Ammon's horn (tissue), 1 donor: ENCODE data around the gene ASGR2.
"Not testable (repeated sequence)": the region's sequence is repeated elsewhere in the genome, so short reads cannot be mapped to it uniquely, and the experiment has no call there.

ENCODE experiments used
- DNase-seq: peaks from one replicate; pipeline ENCODE4 v3.0.0-alpha.2; 2016; ENCODE audit warnings: low spot score

ASGR2 gene, protein sequence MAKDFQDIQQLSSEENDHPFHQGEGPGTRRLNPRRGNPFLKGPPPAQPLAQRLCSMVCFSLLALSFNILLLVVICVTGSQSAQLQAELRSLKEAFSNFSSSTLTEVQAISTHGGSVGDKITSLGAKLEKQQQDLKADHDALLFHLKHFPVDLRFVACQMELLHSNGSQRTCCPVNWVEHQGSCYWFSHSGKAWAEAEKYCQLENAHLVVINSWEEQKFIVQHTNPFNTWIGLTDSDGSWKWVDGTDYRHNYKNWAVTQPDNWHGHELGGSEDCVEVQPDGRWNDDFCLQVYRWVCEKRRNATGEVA

DNA sequence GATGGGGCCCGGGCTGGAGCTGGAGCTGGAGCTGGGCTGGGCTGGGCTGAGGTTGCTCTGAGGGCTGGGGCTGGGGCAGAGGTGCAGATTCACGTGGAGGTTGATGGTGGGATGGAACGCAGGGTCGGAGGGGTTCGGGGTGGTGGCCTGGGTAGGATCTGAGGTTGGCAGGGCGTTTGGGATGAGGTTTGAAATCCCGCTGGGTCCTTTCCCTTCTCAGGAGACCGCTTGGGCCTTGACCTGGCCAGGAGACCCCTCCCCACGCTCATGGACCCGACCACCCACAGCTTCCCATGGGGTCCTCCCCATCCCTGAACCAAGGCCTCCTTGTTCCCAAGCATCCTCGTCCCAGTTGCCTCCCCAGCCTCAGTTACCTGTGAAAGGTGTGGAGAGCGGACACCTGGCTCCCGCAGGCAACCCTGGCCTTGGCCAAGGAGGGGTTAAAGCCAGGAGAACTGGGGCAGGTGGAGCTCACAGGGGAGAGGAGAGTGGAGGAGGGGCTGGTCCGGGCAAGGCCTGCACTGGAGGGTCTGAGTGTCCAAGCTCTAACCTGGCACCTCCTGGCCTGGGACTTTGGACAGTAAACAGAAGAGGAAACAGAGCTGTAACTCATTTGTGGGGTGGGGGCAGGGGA is at the start of gene ASGR2:
TSS of gene ASGR2 (minus strand) at position 582 of the 634 bp plus-strand sequence. CDS start 582 bp downstream, outside the sequence.
- DNase-seq = no peak

DNA sequence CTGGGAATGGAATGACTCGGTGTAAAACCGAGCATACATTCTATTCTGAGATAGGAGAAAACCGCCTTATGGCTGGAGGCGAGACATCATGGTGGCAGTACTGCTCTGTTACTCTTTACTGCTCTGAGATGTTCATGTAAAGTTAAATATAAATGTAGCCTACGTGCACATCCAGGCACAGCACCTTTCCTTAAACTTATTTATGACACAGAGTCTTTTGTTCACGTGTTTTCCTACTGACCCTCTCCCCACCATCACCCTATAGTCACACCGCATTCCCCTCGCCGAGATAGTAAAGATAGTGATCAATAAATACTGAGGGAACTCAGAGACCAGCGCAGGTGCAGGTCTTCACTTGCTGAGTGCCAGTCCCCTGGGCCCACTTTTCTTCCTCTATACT is 44.9 kb upstream of the ASGR2 start:
- not testable (repeated sequence) for DNase-seq

- not testable (repeated sequence) for DNase-seq
Observed at GRCh38 chr17:7158424-7158823, 43.8 kb upstream of the ASGR2 start.

DNA sequence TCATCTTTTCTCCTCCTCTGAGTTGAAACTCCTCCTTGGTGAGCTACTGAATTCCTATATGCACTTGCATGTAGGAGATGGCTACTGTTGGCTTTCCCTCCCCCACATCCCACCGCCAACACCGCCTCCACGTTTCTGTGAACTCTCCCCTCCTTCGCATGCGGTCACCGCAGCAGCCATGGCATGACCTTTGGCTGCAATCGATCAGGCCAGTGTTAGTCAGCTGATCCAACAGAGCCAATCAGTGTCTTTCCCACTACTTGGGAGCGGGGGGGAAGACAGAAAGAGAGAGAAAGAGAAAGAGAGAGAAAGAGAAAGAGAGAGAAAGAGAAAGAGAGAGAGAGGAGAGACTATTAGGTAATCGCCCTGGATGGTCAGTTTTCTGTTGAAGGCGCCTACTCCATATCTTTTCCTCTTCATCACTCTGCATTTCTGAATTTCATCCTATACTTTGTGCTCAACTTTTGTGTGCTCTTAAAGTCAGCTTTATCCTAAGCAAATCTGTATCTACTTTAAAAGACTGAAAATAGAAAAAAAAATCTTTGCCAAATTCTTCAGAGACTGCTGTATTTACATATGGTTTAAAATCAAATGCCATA is 41.8 kb upstream of the ASGR2 start:
- no peak for DNase-seq

GRCh38 chr17:7147772-7148171 is 33.1 kb upstream of the ASGR2 start:
- no peak for DNase-seq

DNA sequence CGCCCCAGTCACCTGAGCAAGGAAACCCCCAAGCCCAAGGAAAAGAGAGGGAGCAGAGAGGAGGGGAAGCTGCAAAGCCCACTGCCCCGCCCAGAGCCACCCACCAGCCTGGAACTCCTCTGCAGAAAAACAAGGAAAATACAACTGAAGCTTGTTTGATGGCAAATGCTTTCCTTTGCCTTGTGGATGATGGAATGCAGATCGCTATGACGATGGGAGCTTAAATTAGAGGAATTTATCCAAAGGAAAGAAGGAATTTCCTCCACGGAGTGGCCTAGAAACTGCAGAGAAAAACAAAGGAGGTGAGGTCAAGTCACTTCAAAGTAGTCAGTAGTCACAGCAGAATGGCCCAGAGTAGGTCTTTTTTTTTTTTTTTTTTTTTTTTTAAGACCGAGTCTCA is 31.5 kb upstream of the ASGR2 start:
- no peak for DNase-seq

DNA sequence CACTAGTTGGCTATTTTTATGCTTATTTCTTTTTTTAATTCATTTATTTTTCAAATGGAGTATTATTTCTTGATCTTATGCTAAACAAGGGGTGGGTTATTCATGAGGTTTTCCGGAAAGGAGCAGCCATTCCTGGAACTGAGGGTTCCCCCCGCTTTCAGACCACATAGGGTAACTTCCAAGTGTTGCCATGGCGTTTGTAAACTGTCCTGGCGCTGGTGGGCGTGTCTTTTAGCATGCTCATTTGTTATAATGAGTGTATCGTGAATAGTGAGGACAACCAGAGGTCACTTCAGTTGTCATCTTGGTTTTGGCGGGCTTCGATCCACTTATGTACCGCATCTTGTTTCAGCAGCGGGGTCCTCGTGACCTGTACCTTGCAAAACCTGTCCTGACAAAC is 29.6 kb upstream of the ASGR2 start:
- no peak for DNase-seq

DNA sequence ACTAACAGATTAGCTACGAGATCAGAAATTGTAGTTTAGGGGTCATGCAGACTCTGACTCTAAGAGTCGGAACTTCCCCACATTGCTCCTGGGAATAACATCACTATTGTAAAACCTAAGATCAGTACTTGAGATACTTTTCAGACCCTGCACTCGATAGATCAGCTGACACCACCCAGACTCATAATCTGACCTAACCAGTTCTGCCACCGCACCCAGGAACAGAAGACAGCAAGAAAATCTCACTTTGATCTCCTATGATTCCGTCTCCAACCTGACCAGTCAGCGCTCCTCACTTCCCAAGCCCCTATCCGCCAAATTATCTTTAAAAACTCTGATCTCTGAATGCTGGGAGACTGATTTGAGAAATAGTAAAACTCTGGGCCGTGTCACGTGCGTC is 27.2 kb upstream of the ASGR2 start:
- DNase-seq = no peak

DNA sequence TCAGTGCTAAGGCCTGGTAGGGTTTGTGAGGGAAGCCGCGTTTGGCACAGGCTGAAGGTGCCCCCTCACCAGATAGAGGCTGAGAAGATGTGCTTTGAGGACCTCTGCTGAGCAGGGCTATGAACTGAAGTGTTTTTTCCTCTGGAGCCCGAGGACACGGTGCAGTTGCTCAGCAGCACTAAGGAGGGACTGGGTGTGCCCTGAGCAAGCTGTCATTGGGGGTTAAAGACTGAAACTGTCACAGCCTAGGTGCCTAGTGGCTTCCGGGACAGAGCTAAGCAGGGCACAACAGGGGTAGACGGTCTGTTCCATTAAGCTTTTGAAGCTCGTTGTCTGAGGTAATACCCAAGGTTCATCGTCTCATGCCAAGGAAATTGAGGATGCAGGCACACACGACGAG is 24.8 kb upstream of the ASGR2 start:
- no peak for DNase-seq

DNA sequence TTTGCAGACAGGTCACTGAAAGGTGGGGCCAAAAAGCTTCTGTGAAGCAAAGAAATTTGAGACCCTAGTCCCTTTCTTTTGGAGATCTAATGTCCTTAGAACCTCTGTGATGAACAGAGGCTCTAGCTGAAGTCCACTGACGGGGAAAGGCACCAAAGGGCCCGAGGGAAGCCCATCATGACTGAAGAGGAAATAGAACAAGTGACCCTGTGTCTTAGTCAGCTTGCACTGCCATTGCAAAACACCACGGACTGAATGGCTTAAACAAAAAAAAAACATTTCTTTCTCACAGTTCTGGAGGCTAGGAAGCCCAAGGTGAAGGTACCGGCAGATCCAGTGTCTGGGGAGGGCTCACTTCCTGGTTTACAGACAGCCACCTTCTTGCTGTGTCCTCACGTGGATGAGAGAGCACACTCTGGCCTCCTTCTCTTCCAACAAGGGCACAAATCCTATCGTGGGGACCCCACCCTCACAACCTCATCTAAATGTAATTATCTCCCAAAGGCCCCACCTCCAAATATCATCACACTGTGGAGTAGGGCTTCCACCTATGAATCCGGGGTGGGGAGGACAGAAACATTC is 24.3 kb upstream of the ASGR2 start:
- DNase-seq = no peak

DNA sequence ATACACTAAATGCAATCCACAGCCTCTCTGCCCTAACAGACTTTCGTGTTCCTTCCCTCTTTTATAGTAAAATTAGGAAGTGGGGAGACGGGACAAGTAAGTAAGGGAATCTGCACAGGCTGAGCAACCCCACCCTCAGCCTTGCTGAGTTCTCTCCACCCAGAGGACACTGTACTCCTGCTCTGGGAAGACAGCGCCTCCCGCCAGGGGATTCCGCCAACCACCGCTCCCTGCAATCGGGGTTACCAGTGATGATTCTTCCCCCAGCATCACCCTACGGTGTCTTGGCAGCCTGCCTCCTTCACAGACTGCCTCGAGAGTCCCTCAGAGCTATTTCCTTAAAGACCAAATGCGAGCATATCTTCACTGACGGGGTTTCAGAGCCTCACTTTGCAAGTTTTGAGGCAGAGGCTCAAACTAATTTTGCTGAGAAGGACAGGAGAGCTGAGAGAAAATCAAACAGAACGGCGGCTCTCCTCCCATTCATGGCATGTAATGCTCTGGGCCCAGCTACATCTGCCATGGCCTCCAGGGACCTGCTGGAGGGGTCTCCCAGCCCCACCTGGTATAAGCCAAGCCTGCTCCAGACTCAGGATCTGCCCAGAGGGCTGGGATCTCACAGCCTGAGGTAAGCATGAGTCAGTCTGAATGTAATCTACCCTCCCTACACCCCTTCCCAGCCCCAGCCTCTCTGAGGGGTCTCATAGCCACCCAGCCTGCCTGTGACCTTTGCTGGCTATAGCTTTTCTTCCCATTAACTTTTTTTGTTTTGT is 22.7 kb upstream of the ASGR2 start:
- no peak for DNase-seq

DNA sequence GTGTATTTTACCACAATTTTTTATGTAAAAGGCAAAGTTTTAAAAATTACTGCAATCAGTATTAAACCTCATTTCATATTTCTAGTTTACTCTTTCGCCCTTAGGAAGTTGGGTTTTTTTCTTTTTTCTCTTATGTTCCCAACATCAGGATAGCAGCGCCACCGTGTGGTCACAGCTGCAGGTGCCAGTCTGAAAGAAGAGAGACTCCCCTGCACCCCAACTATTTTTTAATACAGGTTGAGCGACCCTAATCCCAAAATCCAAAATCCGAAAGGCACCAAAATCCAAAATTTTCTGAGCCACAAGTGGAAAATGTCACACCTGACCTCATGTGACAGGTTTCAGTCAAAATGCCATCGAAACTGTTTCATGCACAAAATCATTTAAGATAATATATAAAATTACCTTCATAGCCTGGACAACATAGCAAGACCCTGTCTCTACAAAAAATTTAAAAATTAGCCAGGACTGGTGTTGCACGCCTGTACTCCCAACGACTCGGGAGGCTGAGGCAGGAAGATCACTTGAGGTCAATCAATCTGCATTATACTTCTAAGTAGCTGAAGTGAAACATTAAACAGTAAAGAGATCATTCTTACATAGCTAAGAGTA is 21.8 kb upstream of the ASGR2 start:
- DNase-seq = peak; percentile 84

- no peak for DNase-seq
Observed at GRCh38 chr17:7133916-7134315, 19.3 kb upstream of the ASGR2 start.

GRCh38 chr17:7133424-7133823 is 18.8 kb upstream of the ASGR2 start:
- DNase-seq = peak; percentile 37

- no peak for DNase-seq
Observed at GRCh38 chr17:7132511-7133094, 18.0 kb upstream of the ASGR2 start.

DNA sequence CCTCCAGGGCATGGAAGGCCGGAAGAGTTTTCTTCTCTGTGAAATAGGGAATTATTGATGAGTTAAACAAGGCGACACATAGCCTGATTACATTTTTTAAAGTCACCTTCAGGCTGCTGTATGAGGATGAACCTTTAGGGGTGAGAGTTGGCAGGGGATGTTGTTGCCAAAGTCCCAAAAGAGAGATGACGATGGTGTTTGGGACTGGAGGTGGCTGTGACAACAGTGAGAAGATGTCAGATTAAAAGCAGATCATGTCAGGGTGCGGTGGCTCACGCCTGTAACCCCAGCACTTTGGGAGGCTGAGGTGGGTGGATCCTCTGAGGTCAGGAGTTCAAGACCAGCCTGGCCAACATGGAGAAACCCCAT is 16.8 kb upstream of the ASGR2 start:
- DNase-seq = no peak

- DNase-seq = peak; percentile 32
Observed at GRCh38 chr17:7130621-7131422, 16.2 kb upstream of the ASGR2 start.

DNA sequence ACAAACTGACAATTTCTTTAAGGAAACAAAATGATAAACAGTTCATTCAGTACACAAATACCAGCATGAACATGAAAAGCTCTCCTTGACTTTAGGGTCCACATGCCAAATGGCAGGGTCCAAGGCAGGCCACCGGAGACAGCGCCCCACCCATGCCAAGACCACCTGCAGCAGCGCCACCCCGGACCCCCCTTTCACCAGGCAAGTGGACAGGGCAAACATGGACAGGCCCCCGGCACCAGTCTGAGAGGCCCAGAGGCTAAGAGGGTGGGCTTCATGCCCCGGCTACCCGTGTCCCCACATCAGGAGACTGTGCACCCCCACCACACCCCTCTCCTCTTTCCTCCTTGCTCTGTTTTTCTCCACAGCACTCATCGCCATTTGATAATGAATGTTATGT is 14.7 kb upstream of the ASGR2 start:
- no peak for DNase-seq

GRCh38 chr17:7128160-7128559 is 13.5 kb upstream of the ASGR2 start:
- DNase-seq = no peak

GRCh38 chr17:7127501-7127900 is 12.9 kb upstream of the ASGR2 start:
- not testable (repeated sequence) for DNase-seq

GRCh38 chr17:7126386-7126785 is 11.8 kb upstream of the ASGR2 start:
- DNase-seq = not testable (repeated sequence)
